GM19351 (cell line): Measurements from ENCODE around the gene PLEKHA6.
"Not testable (repeated sequence)": the region's sequence is repeated elsewhere in the genome, so short reads cannot be mapped to it uniquely, and the experiment has no call there.

Source experiments
- ATAC-seq: cut with Tn5 transposase; IDR thresholded peaks from one replicate; pipeline ENCODE4 v1.9.1; 2021; ENCODE audit warnings: mild to moderate bottlenecking, moderate library complexity; ENCODE audit not compliant: unreplicated experiment

PLEKHA6 gene

GRCh38 chr1:204337036-204337429 is 22.7 kb downstream of the PLEKHA6 start:
- ATAC-seq = no peak

- no peak for ATAC-seq
These were observed 23.2 kb downstream of the PLEKHA6 start for GRCh38 chr1:204336421-204337035.

GRCh38 chr1:204335533-204335932 is 24.2 kb downstream of the PLEKHA6 start:
- no peak for ATAC-seq

- no peak for ATAC-seq
These were observed 24.6 kb downstream of the PLEKHA6 start for GRCh38 chr1:204335085-204335484.

DNA sequence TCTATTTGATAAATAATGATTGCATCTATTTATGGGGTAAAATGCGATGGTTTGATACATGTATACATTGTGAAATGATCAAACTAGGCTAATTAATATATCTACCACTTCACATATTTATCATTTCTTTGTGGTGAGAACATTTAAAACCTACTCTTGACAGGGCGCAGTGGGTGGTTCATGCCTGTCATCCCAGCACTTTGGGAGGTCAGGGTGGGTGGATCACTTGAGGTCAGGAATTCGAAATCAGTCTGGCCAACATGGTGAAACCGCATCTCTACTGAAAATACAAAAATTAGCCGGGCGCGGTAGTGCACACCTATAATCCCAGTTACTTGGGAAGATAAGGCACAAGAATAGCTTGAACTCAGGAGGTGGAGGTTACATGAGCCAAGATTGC is 25.3 kb downstream of the PLEKHA6 start:
- ATAC-seq = no peak

GRCh38 chr1:204333427-204333826 is 26.3 kb downstream of the PLEKHA6 start:
- no peak for ATAC-seq

DNA sequence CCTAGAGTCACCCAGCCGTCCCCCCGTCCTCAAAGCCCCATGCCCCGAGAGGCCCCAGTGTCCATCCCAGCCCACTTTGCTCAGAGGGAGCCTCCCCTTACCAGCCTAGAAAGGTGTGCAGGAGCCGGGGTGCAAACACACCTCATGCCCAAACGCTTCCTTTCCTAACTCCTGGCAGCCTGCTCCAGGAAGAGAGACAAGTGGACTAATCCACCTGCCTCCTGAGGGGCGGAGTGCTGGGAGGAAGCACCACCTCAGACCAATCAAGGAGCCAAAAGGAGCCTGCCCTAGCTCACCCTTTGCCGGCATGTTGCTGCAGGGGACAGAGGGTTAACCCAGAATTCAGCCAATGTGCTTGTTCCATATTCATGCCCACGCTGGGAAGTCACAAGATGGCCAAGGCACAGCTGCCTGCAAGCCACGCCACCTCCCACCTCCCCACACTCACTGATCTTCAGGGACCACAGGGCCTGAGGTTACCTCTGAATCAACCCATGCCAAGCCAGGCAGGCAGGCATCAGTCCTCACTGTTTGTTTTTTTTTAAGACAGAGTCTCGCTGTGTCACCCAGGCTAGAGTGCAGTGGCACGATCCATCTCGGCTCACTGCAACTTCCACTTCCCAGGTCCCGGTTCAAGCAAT is 27.8 kb downstream of the PLEKHA6 start:
- ATAC-seq = no peak

- ATAC-seq = no peak
These were observed 28.5 kb downstream of the PLEKHA6 start for GRCh38 chr1:204331275-204331674.

GRCh38 chr1:204327870-204328269 is 31.9 kb downstream of the PLEKHA6 start:
- not testable (repeated sequence) for ATAC-seq

DNA sequence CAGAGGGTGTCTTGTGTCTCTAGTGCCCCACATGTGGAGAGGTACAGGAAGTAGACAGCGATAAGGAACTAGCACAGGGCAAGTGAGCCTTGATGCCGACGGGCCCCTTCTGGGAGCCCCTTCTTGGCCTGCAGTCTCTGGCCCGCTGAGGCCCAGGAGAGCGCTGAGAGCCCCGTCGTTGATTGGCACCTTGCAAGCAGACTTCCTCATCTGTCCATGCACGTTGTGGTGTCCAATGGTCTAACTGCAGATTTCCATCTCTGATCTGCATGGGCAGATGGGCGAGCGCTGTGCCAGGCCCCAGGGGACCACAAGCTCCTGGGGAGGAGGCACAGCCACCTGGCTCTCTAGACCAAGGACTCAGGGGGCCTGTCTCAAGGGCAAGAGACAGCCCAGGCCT is 32.4 kb downstream of the PLEKHA6 start:
- no peak for ATAC-seq

- no peak for ATAC-seq
These were observed 32.9 kb downstream of the PLEKHA6 start for GRCh38 chr1:204326771-204327300.

DNA sequence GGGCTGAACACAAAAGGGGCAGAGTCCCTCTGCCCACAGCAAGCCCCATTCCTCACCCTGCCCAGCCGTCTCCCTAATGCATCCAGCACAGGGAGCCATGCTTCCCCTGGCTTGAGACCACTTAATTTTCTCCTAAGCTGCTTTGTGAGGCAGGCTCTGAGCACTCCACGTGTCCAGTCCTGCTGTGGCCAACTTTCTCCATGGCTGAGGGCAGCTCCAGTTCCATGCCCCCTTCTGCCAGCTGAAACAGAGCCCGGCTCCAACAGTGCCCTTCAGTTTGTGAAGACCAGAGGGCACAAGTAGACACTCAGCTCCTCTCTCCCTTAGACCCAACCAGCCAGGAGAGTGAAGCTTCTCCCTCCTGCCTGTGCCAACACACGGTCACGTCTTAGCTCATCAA is 33.8 kb downstream of the PLEKHA6 start:
- no peak for ATAC-seq

GRCh38 chr1:204323887-204324286 is 35.8 kb downstream of the PLEKHA6 start:
- ATAC-seq = no peak

GRCh38 chr1:204322339-204322868 is 37.3 kb downstream of the PLEKHA6 start:
- no peak for ATAC-seq

- ATAC-seq = no peak
These were observed 38.1 kb downstream of the PLEKHA6 start for GRCh38 chr1:204321665-204322064.

DNA sequence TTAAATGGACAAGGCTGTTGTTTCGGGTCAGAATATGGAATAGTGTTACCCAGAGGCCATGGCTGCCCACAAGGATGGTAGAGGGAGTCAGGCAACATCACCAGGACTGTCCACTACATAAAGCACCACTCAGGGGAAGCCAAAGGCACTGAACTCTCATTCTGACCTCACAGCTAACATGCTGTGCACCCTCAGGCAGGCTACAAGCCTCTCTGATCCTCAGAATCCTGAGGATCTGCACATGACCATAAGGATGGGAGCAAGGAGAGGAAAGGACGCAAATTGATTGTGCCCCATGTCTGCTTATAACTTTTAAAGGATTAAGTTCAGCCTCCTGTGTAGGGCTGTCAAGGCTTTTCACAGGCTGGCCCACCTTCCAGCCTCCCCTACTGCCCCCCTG is 38.7 kb downstream of the PLEKHA6 start:
- no peak for ATAC-seq

GRCh38 chr1:204320382-204320804 is 39.3 kb downstream of the PLEKHA6 start:
- ATAC-seq = no peak

- ATAC-seq = no peak
These were observed 40.3 kb downstream of the PLEKHA6 start for GRCh38 chr1:204319462-204319861.

- no peak for ATAC-seq
These were observed 40.7 kb downstream of the PLEKHA6 start for GRCh38 chr1:204319027-204319426.

- ATAC-seq = no peak
These were observed 41.4 kb downstream of the PLEKHA6 start for GRCh38 chr1:204318324-204318723.

DNA sequence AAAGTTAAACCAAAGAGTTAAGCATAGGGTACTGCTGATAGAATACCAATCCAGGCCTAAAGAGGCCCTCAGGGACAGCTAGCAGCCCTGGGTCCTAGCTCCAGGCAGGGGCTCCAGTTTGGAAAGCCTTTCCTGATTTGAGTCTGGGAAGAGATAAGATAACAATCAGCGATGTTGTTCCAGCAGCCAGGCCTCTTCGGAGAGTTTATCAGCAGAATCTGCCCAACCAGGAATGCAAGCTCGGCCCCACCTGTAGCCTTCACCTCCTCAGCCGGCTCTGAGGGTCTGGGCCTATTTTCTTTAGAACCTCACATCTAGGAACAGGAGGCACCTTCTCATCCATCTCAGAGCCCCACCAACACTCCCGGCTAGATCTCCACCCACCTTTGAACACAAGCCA is 42.6 kb downstream of the PLEKHA6 start:
- no peak for ATAC-seq

DNA sequence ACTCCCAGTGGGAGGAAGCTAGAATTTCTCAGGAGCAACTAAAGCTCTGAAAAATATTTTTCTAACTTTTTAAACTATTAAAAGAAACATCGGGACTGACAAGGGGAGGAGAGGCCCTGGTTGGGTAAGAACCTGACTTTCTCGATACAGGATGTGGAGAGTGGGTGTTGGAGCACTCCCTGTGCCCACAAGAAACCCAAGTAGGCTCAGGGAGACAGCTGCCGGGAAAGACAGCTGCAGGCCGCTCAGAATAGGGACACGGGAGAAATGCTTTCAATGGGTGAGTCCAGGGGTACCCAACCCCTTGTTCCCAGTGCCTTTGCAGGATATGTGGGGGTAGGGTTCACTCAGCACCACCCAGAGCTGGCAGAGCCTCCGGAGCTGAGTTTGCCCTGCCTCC is 43.6 kb downstream of the PLEKHA6 start:
- ATAC-seq = no peak
